Measurements from ENCODE around the gene CALN1.

GRCh38 chr7:71991586-71991985 lies 420.6 kb downstream of the CALN1 start:
- TF ChIP-seq CTCF (IDR thresholded peaks at IDR 0.05), result no peak
- no peak for TF ChIP-seq POLR2A (IDR thresholded peaks at IDR 0.05)
